HG03378 (cell line): ENCODE results near the gene HTRA1.

Experiments
- ATAC-seq: cut with Tn5 transposase; IDR thresholded peaks from one replicate; pipeline ENCODE4 v1.9.1; 2021; ENCODE audit warnings: mild to moderate bottlenecking, moderate library complexity; ENCODE audit not compliant: unreplicated experiment

Gene HTRA1

DNA sequence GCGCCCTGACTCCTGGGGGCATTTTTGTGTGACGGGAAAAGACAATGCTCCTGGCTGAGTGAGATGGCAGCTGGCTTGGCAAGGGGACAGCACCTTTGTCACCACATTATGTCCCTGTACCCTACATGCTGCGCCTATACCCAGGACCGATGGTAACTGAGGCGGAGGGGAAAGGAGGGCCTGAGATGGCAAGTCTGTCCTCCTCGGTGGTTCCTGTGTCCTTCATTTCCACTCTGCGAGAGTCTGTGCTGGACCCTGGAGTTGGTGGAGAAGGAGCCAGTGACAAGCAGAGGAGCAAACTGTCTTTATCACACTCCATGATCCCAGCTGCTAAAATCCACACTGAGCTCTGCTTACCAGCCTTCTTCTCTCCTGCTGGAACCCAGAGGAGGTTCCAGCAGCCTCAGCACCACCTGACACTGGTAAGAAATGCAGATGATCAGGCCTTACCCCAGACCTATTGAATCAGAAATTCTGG, 6.7 kb upstream of the HTRA1 start, which contains the start of gene ARMS2:
TSS of gene ARMS2 (plus strand) at position 51 of the 478 bp plus-strand sequence. CDS start at position 126, 75 bp downstream.
- ATAC-seq: no peak

DNA sequence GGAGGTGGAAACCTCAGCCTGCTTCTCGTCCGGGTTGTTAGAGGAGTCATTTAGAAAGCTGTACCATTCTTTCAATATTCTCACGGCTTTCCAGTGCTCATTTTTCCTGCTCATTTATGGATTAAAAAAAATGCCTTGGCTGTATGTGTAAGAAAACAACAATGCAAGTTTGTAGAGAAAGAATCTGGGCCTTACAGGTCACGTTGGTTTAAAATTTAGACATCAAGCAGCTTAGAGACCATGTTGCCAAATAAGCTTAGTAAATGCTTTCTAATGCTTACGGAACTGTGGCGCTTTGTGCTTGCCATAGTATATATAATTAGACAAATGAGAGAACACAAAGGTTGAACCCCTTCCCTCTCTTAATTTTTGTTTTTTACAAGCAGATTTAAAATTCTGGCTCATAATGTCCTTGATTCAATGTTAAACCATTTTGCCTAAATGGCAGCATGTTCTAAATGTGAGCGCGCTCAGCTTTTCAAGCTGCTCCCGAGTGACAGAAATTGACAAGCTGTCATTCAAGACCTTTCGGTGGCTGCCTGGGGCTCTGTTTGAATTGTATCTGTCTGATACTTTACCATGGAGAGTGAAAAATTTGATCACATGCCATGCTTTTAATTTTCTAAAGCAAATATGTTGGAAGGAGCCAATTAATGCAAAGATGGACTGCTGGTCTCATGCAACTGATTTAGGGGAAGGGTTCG, 5.8 kb upstream of the HTRA1 start:
- ATAC-seq: no peak

DNA sequence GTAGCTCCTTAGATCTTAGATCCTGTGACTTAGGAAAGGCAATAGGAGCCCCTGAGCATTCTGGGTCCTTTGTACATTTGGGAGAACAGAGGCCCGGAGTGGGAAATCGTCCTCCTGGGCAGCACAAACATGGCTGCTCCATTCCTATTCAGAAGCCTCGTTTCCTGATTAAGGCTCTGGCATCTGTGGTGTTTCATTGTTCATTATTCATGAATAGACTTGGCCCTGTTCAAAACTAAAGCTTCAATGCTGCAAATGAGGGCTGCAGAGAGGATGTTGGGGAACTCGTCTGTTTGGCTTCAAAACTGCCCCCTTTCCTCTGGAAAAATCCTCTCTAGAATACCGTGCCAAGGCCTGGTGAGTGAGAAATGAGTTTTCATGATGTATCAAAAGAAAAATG, 3.4 kb upstream of the HTRA1 start:
- no peak for ATAC-seq

DNA sequence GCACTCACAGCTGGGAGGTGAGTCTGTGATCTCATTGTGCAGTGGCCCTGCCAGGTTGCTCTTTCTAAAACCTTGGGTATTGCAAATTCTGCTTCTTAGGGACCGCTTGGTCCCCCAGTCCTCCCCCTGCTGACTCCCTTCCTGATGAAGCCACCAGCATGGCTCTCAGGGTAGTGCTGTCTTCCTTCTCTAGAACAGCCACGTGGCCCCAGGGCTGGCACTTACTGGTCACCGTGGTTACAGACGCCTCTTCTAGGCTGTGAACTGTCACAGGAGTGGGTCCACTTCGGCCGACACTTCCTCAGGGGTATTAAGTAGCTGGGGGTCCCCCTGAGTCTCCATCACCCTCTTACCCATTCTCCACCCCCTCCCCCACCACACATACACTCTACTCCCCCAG, 2.7 kb upstream of the HTRA1 start:
- no peak for ATAC-seq

DNA sequence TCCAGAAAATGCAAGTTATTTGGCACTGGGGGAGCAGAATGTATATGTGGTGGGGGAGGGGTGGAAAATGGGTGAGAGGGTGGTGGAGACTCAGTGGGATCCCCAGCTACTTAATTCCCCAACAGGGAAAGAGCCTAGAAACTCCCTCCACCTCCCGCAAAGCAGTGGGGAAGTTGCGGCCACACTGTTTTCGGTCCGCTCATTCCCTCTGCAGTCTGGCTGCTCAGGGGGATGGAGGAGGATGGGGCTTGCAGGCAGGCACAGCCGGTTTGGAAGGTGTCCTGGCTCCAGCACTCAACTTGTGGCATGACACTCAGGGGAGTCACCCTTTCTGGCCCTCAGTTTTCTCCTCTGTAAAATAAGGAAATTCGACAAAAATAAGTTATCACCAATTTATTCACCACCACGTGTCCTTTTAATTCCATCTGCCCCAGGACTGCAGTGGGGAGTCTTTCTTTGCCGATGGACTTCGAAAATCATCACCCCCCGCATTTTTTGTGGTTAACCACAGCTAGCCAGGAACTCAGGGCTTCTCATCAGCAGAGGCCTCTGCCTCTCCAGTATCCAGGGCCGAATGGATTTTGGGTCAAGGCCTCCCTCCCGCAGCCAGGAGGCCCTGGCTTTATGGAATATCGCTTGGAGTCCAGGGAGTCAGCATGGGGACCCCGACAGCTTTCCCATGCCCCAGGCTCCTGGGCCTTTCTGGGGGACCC, 1.6 kb upstream of the HTRA1 start:
- no peak for ATAC-seq

DNA sequence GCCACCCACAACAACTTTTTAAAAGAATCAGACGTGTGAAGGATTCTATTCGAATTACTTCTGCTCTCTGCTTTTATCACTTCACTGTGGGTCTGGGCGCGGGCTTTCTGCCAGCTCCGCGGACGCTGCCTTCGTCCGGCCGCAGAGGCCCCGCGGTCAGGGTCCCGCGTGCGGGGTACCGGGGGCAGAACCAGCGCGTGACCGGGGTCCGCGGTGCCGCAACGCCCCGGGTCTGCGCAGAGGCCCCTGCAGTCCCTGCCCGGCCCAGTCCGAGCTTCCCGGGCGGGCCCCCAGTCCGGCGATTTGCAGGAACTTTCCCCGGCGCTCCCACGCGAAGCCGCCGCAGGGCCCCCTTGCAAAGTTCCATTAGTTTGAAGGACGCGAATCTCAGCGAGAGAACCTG, 461 bp upstream of the HTRA1 start:
- ATAC-seq: no peak

DNA sequence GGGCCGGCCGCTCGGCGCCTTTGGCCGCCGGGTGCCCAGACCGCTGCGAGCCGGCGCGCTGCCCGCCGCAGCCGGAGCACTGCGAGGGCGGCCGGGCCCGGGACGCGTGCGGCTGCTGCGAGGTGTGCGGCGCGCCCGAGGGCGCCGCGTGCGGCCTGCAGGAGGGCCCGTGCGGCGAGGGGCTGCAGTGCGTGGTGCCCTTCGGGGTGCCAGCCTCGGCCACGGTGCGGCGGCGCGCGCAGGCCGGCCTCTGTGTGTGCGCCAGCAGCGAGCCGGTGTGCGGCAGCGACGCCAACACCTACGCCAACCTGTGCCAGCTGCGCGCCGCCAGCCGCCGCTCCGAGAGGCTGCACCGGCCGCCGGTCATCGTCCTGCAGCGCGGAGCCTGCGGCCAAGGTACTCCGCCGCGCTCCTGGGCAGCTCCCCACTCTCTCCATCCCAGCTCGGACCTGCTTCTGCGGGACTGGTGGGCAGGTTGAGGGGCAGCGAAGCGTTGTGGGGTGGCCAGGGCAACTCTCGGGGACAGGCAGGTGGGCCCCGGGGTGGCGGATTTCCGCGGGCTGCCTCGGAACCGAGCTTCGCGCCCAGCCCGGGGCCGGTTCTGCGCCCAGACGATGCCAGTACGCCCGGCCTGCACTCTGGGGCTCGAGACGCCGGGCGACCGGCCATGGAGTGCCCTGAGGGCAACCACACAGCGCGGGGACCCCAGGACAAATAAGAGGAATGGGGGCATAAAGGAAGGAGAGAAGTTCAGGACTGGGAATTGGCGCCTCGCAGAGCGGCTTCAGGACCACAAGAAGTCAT, 578 bp downstream of the HTRA1 start:
- no peak for ATAC-seq

DNA sequence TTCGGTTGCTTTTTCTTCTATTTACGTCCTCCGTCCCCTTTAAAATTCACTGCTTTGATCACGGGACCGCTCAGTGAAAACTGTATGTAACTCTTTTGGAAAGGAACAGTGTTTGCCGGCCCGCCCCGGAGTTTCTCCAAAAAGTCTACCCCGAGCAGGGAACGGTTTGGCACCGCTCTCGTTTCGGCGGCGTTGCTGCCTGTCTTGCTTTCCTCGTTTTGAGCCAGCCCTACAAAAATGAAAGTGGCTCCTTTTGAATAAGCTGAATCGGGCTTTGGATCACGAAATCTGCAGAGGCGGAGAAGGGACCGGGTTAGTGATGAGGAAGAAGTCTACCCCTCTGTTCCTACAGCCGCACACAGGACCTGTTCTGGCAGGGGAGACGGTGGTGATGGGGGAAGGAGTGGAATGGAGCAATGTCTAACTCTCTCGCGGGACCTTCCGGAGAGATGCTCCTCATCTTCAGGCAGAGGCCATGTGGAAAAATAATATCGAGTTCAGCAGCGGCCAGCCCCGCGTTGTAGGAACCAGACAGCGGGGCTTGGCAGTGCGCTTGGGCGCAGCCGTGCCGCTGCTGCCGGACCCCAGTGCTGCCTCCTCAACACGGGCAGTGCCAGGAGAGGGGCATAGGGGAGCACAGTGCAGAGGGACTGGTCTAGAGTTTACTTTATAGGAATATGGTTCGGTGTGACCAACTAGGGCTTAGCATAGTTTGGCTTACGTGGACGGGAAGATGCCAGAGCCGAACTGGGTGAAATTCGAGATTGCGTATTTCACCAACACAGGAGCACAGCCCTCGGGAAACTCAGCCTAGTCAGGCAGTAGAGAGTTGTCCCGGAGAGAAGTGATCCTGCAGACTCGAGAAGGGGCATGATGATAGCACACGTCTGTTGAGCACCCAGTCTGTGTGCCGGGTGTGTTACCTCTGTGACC, 1.4 kb downstream of the HTRA1 start:
- ATAC-seq: no peak

DNA sequence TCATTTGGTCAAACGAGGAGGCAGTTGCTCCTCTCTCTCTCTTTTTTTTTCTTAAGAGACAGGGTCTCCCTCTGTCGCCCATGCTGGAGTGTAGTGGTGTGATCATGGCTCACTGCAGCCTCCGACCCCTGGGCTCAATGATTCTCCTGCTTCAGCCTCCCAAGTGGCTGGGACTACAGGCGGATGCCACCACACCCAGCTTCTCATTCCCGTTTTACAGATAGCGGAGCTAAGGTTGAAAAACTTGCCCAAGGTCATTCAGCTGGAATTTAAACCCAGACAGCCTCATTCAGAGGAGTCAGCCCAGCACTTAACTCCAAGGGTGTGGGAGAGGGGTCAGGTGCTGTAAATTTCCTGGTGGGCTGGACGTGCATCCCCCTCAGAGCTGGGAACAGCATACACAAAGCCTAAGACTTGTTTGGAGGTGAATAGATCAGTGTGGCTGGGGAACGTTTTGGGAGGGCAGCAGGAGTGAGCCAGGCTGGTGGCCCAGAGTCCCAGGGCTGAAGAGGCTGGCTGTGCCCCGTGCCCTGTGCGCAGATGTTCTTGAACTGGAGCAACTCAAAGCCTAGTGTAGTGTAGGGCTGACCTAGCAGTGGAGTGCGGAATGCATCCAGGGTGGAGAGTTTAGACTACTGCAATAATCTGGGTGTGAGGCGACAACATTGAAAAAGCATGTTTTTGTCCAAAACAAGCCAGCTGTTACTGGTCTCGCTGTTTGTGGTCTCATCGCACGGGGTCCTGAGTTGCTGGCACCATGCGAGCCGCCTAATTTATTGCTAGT, 2.3 kb downstream of the HTRA1 start:
- ATAC-seq: no peak

DNA sequence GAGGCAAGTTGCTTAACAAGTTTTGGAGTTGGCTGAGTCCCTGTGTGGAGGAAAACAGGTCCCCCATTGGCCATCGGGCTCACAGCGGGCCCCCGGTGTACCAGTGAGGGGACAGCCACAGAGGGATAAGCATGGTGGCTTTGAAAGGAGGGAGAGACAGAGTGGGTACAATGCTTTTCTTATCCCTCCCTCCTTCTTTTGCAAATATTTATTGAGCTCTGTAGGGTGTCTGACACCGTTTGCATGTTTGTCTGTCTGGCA, 2.8 kb downstream of the HTRA1 start:
- no peak for ATAC-seq

DNA sequence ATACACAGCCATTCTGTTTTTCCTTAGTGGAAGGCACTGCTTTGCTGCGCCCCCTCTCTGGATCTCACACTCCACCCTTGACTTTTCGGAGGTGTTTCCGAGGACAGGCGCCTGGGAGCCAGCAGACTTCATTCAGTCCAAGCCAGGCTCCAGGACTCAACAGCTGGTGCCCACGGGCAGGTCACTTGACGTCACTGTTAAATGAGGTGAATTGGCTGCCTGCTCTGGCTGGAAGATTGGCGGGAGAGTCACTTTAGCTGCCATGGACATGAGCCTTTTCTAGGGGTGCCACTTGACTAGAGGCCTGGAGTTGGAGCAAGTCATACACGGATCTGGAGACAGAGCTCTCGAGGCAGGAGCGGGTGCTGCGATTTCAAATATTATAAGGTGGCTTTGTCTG, 3.2 kb downstream of the HTRA1 start:
- ATAC-seq: no peak

DNA sequence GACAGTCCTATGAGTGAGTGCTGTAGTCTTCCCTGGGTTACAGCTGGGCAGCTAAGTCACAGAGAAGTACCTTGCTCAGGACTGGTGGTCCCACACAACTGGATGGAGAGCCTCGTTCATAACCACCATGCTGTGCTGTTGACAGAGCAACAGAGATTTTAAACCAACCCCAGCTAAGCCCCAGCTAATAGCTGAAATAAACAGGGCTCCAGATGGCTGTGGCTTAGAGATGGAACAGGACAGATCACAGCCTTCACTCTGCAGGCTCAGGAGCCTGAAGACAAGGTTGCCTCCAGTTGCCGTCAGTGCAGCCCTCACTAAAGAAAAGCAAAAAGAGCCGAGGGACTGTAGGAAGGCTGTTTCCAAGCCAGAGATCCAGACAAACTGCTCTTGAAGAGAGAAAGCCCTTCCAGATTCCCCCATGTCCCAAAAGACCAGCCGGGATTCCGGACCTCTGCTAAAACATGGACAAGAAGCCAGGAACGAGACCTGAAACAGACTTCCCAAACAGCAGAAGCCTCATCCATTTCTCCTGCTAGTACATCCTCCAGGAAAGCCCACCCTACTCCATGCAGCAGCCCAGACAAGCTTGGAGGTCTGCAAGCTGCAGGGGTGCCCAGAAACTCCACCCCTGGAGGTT, 4.2 kb downstream of the HTRA1 start:
- ATAC-seq: no peak

DNA sequence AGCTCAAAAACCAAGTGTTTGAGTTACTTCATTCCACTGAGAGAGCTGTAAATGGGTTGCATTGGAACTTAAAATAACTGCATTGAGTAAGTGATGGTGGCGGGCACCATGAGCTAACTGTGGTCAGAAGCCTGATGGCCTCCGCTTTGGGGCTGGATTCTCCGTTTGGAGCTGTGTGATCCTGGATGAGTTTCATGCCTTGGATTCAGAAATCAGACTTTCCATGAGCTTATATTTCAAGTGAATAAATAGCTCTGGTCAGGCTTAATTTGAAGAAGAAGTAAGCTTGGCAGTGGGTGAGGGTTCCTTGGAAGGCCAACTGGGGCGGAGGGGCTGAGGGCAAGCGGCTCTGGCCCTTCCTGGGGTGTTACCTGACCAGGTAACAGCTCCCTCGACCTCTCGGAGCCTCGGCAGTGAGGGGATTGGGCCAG, 5.6 kb downstream of the HTRA1 start:
- no peak for ATAC-seq

DNA sequence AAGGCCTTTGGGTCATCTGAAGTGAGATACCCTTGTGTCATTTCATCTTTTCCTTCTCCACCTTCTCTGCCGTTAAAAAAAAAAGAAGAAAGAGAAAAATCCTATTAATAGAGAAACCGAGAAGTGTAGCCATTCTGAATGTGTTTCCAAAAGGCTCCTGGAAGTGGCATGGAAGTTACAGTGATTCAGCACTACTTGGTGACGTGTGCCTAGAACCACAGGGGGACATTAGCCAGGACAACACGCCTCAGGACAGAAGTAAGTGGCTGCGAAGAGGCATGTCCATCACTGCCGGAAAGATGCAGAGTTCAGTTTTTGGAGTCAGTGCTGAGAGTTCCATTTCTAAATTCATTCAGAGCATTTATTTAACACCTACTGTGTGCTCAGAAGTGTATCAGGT, 6.3 kb downstream of the HTRA1 start:
- no peak for ATAC-seq

DNA sequence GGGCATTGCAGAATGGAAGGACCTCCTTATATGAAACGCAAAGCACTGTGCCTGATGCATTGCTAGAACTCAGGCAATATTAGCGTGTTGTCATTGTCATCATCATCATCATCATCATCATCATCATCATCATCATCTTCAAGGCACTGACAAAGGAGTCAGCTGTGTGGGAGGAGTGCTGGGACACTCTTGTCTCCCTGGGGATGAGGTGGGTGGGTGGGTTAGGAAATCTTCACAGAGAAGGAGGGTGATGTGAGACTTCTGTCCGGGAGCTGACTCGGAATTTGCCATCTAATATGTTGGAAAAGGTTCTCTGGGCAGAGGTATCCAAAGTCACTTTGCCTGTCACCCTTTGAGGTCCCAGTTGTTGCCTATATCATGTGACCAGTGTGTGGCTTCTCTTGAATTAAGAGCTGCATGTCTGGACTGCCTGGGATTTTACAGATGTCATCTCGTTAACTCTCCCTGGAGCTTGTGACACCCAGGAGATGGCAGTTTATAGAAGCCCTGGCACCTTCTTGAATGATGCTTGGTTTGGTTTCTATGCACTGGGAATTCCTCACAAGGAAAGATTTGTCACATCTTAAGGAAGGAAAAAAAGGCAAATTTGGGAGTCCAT, 7.1 kb downstream of the HTRA1 start:
- no peak for ATAC-seq

DNA sequence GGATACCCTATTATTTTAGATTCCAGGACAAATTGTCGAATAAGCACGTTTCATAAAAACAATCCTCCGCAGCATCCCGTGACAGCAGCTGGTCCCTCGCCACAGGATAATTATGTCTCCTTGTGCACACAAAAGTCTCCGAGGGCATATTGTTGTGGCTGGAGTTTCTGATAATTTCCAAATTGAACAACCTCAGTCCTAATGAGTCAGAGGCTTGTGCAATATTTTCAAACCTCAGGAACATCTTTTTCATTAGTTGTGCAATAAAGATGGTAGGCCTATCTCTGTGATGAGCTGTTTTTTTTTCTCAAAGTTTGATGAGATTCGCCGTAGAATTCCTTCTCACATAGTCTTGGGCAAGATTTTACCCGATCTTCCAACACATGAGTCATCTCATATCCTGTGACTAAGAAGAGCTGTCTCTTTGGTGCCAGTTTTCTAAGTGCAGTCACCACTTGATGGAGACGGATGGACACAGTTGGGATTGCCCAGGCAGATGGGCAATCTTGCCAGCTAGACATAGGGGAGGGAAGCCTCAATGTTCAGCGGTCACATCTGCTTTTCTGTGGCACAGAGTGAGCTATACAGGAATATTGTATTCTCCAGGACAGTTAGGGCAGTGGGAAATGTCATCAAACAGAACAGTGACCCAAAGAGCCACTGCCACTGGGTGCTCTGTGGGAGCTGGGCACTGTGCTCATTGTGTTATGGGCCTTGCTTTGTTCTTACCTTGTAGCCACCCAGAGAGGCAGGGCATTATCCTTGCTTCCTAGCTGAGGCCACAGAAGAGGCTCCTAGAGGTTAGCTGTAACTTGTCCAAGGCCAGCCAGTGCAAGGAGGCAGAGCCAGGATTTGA, 7.8 kb downstream of the HTRA1 start:
- ATAC-seq: no peak

DNA sequence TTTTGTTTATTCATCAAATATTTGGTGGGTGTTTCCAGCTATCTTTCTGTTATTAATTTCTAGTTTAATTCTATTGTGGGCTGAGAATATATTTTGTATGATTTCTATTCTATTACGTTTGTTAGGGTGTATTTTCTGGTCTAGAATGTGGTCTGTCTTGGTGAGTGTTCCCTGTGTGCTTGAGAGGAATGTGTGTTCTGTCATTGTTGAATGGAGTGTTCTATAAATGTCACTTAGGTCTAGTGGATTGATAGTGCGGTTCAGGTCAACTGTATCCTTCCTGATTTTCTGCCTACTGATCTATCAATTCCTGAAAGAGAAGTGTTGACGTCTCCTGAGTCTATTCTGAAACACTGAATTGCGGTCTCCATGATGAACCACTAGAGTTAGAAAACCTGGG, 8.5 kb downstream of the HTRA1 start:
- ATAC-seq: no peak

DNA sequence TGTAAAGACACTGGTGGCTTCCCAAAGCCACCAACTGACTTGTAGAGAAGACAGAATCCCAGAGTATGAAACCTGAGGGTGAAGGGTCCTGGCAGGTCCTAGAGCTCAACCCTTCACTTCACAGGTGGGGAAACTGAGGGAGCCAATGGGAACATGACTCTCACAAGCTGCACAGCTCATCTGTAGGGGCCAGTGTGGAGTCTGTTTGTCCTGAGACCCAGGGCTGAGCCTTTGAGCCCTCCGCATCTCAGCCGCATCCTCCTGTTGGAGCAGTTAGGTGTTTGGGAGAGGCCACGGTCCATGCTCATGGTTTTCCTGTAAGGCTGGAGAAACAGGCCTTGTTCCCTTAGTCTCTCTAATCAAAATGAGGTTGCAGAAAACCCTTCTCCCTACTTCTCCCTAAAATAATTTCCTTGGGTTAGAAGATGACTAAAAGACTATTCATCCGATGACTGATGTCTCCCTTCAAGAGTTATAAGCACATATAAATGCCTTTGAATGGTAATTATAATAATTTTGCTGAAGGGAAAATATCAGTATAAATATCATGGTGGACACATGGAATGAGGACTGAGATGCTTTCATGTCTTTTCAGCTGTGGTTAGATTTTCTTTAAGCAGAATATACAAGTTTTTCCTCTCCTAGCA, 10.3 kb downstream of the HTRA1 start:
- no peak for ATAC-seq
